Hepatocyte (in vitro differentiated cells): Measurements from ENCODE around the gene CFAP92. TPM values are rescaled to one million over a fixed set of nuclear protein-coding genes. Genes with fewer than 3 reads are reported as not detected.

Source experiments
- DNase-seq: peaks from one replicate; pipeline ENCODE4 v3.0.0-alpha.2; 2016; ENCODE audit warnings: low spot score
- H2AFZ ChIP-seq: fragments of 200-600 bp; sonication (generic); 2 replicates; pipeline ENCODE4 v1.6.0; 2016; ENCODE audit warnings: antibody characterized with exemption, mild to moderate bottlenecking
- H3K27ac ChIP-seq: fragments of 200-600 bp; sonication (generic); 2 replicates; pipeline ENCODE4 v1.5.1; 2016; ENCODE audit warnings: mild to moderate bottlenecking
- H3K27me3 ChIP-seq: fragments of 200-600 bp; sonication (generic); 2 replicates; pipeline ENCODE4 v1.6.1; 2016
- H3K36me3 ChIP-seq: fragments of 200-600 bp; sonication (generic); replicated peaks from 2 replicates; pipeline ENCODE4 v1.5.1; 2016; ENCODE audit warnings: low read depth; ENCODE audit not compliant: insufficient read depth
- H3K4me1 ChIP-seq: fragments of 200-600 bp; sonication (generic); 2 replicates; pipeline ENCODE4 v1.5.1; 2016; ENCODE audit warnings: mild to moderate bottlenecking, moderate library complexity; ENCODE audit not compliant: insufficient read depth
- H3K4me2 ChIP-seq: fragments of 200-600 bp; sonication (generic); 2 replicates; pipeline ENCODE4 v1.6.0; 2016
- H3K4me3 ChIP-seq: fragments of 200-600 bp; sonication (generic); 2 replicates; pipeline ENCODE4 v1.5.1; 2016; ENCODE audit warnings: mild to moderate bottlenecking
- H3K79me2 ChIP-seq: fragments of 200-600 bp; sonication (generic); 2 replicates; pipeline ENCODE4 v1.6.0; 2017; ENCODE audit warnings: mild to moderate bottlenecking
- H3K9me2 ChIP-seq: fragments of 200-600 bp; sonication (generic); replicated peaks from 2 replicates; pipeline ENCODE4 v1.6.0; 2017; ENCODE audit warnings: mild to moderate bottlenecking; ENCODE audit not compliant: insufficient read depth
- H3K9me3 ChIP-seq: fragments of 200-600 bp; sonication (generic); 2 replicates; pipeline ENCODE4 v1.5.1; 2016; ENCODE audit warnings: low read depth, mild to moderate bottlenecking
- H4K20me1 ChIP-seq: fragments of 200-600 bp; sonication (generic); 2 replicates; pipeline ENCODE4 v1.6.0; 2016; ENCODE audit warnings: mild to moderate bottlenecking; ENCODE audit not compliant: insufficient read depth, poor library complexity, severe bottlenecking
- EZH2 ChIP-seq: fragments of 200-600 bp; sonication (generic); IDR thresholded peaks from 2 replicates; pipeline ENCODE4 v1.6.1; 2016; ENCODE audit warnings: antibody characterized with exemption, mild to moderate bottlenecking, borderline replicate concordance
- EZH2phosphoT487 ChIP-seq: fragments of 200-600 bp; sonication (generic); IDR thresholded peaks from one replicate; pipeline ENCODE4 v1.6.1; 2018; ENCODE audit warnings: antibody characterized with exemption, mild to moderate bottlenecking, low read depth, moderate library complexity; ENCODE audit not compliant: unreplicated experiment, severe bottlenecking
- WGBS: methylation state at CpG from one replicate; pipeline ENCODE4 v1.1.6; 2016; ENCODE audit warnings: low lambda C conversion rate; ENCODE audit errors: missing lambda C conversion rate; 5-methylcytosine and 5-hydroxymethylcytosine counted together
- polyA plus RNA-seq: library from polyadenylated mRNA; unstranded; fragments of >200 nt; fragmentation: Nextera tagmentation; extraction: Ambion mirVana; gene quantifications from 2 replicates; pipeline ENCODE4 v1.2.1, GENCODE V29; 2016
- total RNA-seq: library from RNA; depleted of rRNA; stranded (reverse); fragments of >200 nt; gene quantifications from 2 replicates; pipeline ENCODE4 v1.2.3, GENCODE V29; 2014
- TF ChIP-seq, protein P1 (sequence below): fragments of 200-600 bp; sonication (generic); IDR thresholded peaks from 2 replicates; pipeline ENCODE4 v1.5.1; 2016; ENCODE audit warnings: antibody characterized with exemption, mild to moderate bottlenecking; ENCODE audit not compliant: poor library complexity

The CFAP92 gene
- total and polyA plus RNA-seq, 2 experiments from 2014 or later, result 0.17 to 0.35 TPM

DNA sequence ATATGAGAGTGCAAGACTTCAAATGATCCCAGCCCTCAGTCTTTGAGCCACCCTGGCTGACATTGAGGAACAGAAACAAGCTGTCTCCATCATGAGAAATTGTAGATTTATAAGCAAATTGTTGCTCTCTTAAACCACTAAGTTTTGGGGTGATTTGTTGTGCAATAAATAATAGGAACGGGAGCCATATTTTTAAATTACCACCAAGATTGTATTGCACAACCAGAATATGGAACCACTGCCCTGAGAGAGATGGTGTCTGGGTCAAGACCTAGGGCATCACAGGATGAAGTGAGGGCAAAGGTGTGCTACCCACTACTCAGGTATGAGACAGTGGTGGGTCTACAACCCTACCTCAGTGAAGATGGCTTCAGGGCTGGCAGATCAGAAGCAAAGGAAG, 2.3 kb upstream of the CFAP92 start:
- no peaks in the 10 kb centered on the region for H3K9me2 ChIP-seq
- peaks cover 3% of the 10 kb centered on the region for H3K4me1 ChIP-seq
- H3K36me3 ChIP-seq, result no peaks in the 10 kb centered on the region
- DNase-seq, result no peak
- H3K4me2 ChIP-seq, result no peak overlapping the region
- 88% methylated on average over 1 of the region's 1 CpG for whole genome bisulfite sequencing
- no peaks in the 10 kb centered on the region for H4K20me1 ChIP-seq
- H3K4me3 ChIP-seq, result no peak overlapping the region
- TF ChIP-seq, protein P1, sequence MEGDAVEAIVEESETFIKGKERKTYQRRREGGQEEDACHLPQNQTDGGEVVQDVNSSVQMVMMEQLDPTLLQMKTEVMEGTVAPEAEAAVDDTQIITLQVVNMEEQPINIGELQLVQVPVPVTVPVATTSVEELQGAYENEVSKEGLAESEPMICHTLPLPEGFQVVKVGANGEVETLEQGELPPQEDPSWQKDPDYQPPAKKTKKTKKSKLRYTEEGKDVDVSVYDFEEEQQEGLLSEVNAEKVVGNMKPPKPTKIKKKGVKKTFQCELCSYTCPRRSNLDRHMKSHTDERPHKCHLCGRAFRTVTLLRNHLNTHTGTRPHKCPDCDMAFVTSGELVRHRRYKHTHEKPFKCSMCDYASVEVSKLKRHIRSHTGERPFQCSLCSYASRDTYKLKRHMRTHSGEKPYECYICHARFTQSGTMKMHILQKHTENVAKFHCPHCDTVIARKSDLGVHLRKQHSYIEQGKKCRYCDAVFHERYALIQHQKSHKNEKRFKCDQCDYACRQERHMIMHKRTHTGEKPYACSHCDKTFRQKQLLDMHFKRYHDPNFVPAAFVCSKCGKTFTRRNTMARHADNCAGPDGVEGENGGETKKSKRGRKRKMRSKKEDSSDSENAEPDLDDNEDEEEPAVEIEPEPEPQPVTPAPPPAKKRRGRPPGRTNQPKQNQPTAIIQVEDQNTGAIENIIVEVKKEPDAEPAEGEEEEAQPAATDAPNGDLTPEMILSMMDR, result no peak
- no peaks in the 10 kb centered on the region for H3K9me3 ChIP-seq
- no peak overlapping the region for H3K27ac ChIP-seq
- peaks cover 45% of the 10 kb centered on the region for H3K27me3 ChIP-seq
- no peaks in the 10 kb centered on the region for H3K79me2 ChIP-seq
- no peak overlapping the region for H2AFZ ChIP-seq

DNA sequence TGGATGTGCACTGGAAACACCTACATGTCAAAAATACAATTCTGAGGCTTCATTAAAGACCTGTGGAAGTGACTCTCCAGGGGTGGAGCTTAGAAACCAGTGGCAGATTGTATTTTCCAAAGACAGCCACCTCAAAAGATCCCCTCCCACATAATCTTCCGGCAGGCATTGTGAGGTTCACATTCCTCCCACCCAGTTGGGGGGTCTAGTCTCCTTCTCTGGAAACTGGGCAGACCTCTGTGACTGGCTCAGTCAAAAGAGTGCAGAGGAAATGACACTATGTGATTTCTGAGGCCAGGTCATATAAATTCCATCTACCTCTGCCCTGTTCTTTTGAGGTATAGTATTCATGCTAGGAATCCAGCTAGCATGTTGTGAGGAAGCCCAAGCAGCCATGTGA, 1.9 kb upstream of the CFAP92 start:
- no peak overlapping the region for H2AFZ ChIP-seq
- WGBS, result 87% methylated on average over 1 of the region's 1 CpG
- H3K9me2 ChIP-seq, result no peaks in the 10 kb centered on the region
- H4K20me1 ChIP-seq, result no peaks in the 10 kb centered on the region
- H3K9me3 ChIP-seq, result no peaks in the 10 kb centered on the region
- H3K4me2 ChIP-seq, result no peak overlapping the region
- peaks cover 41% of the 10 kb centered on the region for H3K27me3 ChIP-seq
- no peaks in the 10 kb centered on the region for H3K79me2 ChIP-seq
- no peak for DNase-seq
- no peak overlapping the region for H3K27ac ChIP-seq
- TF ChIP-seq, protein P1, result no peak
- TF ChIP-seq EZH2 (no peak), EZH2phosphoT487 (no peak)
- H3K36me3 ChIP-seq, result no peaks in the 10 kb centered on the region
- peaks cover 3% of the 10 kb centered on the region for H3K4me1 ChIP-seq
- H3K4me3 ChIP-seq, result no peak overlapping the region

DNA sequence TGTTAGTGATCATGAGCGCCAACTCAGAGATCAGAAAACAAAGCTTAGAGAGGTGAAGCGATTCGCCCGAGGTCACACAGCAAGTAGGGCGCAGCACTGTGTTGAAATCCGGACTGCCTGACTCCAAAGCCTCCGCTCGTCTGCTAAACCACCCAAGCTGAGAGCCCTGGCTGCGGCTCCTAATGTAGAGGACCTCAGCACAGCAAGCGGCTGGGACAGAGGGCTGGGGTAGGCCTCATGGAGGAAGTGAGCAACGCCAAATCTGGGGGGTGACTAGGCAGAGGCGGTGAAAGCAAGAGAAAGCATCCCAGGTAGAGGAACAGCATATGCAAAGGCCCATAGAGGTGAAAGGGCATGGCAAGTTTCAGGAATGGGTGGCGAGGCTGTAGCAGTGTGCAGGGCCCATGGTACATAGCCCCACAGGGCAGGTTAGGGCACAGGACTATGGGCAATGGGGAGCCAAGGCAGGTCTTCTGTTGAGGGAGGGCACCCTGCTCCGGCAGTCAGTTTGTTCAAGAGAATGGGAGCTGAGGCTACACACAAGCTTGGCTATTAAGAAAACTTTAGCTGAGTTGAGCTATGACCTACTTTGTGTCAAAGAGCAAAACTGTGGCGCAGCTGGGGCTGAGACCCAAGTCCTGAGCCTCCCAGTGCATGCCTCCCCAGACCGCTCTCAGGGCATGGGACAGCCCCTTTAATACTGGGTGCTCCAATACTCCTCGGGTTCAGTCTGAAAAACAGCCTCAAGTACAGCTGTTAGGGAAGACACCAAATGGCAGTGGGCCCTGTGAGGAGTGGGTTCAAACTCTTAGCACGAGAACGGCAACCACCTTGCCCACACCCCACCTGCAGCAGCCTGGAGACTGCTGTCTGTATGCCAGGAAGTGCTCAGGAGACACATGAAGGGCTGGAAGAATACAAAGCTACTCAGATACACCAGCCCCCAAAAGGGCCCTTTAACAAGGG, 988 bp upstream of the CFAP92 start:
- peak overlapping the region; percentile 69 for H2AFZ ChIP-seq
- no peak overlapping the region for H3K27ac ChIP-seq
- no peaks in the 10 kb centered on the region for H3K36me3 ChIP-seq
- peaks cover 32% of the 10 kb centered on the region for H3K27me3 ChIP-seq
- no peaks in the 10 kb centered on the region for H4K20me1 ChIP-seq
- no peak for TF ChIP-seq EZH2
- no peak for TF ChIP-seq EZH2phosphoT487
- TF ChIP-seq, protein P1, result no peak
- no peaks in the 10 kb centered on the region for H3K9me3 ChIP-seq
- H3K4me2 ChIP-seq, result peak overlapping the region; percentile 91
- no peak for DNase-seq
- WGBS, result 87% methylated on average over 19 of the region's 19 CpGs
- peaks cover 3% of the 10 kb centered on the region for H3K4me1 ChIP-seq
- H3K79me2 ChIP-seq, result no peaks in the 10 kb centered on the region
- no peak overlapping the region for H3K4me3 ChIP-seq
- no peaks in the 10 kb centered on the region for H3K9me2 ChIP-seq
